Epithelial cell of proximal tubule (primary cell): ENCODE results near the gene PNPLA8. TPM values are rescaled to one million over a fixed set of nuclear protein-coding genes. Genes with fewer than 3 reads are reported as not detected.
"Not testable (repeated sequence)": the region's sequence is repeated elsewhere in the genome, so short reads cannot be mapped to it uniquely, and the experiment has no call there.

ENCODE experiments used
- DNase-seq: peaks from one replicate; pipeline ENCODE4 v3.0.0-alpha.2; 2011; ENCODE audit warnings: low read depth
- H3K4me3 ChIP-seq: 2 replicates; pipeline ENCODE4 v1.5.1; 2011; ENCODE audit warnings: low read depth, mild to moderate bottlenecking, low read length
- total RNA-seq: library from RNA; depleted of rRNA; stranded (reverse); fragments of >200 nt; gene quantifications from 2 replicates; pipeline ENCODE4 v1.2.3, GENCODE V29; 2015
- TF ChIP-seq, protein P1 (sequence below): conservative IDR thresholded peaks from 2 replicates; pipeline ENCODE4 v1.5.1; 2012; ENCODE audit warnings: low read depth, mild to moderate bottlenecking, low read length

The PNPLA8 gene
- total RNA-seq, 1 donor from 2014 or later = 23.5 TPM

DNA sequence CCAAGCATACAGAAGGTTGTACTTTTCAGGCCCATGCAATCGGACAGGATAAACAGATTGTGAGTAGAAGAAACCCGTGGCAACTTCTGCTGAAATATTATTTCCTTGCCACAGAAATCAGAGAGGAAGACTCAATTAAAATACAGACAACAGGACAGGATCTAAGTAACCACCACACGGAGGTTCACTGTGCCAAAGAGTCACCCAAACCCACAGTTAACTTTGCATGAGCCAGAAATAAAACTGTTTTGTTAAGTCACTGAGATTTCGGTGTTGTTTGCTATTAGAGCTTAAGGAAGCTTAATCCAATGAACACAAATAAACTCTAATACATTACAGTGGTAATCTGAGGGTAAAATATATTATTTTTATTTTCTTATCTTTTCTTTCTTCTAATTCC lies 14.0 kb downstream of the PNPLA8 start:
- TF ChIP-seq, protein P1, sequence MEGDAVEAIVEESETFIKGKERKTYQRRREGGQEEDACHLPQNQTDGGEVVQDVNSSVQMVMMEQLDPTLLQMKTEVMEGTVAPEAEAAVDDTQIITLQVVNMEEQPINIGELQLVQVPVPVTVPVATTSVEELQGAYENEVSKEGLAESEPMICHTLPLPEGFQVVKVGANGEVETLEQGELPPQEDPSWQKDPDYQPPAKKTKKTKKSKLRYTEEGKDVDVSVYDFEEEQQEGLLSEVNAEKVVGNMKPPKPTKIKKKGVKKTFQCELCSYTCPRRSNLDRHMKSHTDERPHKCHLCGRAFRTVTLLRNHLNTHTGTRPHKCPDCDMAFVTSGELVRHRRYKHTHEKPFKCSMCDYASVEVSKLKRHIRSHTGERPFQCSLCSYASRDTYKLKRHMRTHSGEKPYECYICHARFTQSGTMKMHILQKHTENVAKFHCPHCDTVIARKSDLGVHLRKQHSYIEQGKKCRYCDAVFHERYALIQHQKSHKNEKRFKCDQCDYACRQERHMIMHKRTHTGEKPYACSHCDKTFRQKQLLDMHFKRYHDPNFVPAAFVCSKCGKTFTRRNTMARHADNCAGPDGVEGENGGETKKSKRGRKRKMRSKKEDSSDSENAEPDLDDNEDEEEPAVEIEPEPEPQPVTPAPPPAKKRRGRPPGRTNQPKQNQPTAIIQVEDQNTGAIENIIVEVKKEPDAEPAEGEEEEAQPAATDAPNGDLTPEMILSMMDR = no peak
- DNase-seq = no peak
- no peak overlapping the region for H3K4me3 ChIP-seq

DNA sequence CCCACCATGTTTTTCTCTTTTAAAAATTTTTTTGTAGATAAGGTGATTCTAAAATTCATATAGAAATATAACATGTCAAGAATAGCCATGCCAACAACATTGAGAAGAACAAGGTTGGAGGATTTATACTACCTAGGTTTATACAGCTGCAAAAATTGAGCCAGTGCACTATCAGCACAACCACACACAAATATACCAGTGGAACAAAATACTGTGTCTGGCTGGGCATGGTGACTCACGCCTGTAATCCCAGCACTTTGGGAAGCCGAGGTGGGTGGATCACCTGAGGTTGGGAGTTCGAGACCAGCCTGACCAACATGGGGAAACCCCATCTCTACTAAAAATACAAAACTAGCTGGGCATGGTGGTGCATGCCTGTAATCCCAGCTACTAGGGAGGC lies 21.4 kb downstream of the PNPLA8 start:
- not testable (repeated sequence) for DNase-seq, H3K4me3 ChIP-seq

DNA sequence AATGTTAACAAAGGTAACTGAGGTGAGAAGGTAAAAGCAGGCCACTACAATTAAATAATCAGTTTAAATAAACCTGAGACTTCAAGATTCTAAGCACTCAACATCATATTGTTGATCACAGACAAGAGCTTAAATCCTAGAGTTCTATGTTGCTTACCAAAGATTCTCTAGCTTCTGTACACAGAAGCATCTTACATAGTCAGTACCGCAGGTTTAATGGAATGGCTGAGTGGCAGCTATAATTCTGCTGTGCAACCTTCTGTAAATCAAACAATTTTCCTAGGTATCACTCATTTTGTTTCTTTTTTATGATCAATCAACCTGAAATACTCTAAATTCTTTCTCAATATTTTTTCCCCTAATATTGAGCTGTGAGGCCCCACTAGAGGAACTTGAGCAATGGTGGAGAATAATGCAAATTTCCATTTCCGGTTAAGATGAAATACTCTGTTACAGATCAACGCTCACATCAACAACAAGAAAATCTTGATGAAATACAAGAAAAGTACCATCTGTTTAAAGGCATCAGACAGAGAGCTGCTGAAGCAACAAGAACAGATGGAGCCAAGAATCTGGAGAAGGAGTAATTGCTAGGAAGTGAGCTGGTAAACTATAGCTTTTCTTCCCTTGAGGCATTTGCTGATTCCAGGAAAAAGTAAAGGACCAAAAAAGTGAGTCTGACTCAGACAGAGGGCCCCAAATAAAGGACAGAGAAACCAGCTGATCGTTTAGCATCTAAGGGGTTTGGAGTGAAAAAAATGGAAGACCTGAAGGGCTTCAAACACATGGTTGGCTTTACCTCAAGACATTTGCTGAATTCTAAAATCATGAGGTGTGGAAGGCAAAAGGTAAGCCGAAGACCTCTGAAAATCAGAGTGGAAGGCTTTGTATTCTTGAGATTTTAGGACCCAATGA lies 22.6 kb downstream of the PNPLA8 start:
- DNase-seq = no peak
- TF ChIP-seq, protein P1 = no peak

DNA sequence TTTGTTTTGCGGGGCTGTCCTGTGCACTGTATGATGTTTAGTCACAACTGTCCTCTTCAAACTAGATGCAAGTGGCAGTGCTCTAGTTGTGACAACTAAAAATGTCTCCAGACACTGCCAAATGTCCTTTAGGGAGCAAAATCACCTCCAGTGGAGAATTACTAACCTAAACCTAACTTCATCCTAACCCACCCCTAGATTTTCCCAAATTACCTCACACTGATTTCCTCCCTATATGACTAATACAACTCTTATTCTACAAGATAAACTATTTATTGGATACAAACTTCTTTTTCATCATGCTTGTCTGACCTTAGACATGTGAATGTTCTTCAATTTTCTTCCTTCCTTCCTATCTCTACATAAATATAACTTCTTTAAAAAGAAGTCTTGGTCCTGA lies 26.4 kb downstream of the PNPLA8 start:
- TF ChIP-seq, protein P1 = no peak
- no peak overlapping the region for H3K4me3 ChIP-seq
- no peak for DNase-seq

More for the DNA sequence above, 22.6 kb downstream of the PNPLA8 start:
- H3K4me3 ChIP-seq = no peak overlapping the region

DNA sequence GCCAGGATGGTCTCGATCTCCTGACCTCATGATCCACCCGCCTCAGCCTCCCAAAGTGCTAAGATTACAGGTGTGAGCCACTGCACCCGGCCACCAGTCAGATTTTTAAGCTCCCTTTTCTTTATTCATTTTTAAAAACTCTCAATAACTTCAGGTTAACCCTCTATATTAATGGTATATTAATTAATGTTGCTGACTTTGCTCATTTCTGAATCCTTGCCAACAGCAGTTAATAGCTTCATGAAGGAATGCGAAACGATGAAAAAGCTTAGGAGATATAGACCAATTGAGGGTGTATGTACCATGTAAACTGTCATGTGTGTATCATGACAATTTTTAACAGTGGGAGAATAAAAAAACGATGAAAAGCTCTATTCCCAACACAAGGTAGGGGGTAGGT lies 27.5 kb downstream of the PNPLA8 start:
- TF ChIP-seq, protein P1 = no peak
- H3K4me3 ChIP-seq = no peak overlapping the region
- no peak for DNase-seq

DNA sequence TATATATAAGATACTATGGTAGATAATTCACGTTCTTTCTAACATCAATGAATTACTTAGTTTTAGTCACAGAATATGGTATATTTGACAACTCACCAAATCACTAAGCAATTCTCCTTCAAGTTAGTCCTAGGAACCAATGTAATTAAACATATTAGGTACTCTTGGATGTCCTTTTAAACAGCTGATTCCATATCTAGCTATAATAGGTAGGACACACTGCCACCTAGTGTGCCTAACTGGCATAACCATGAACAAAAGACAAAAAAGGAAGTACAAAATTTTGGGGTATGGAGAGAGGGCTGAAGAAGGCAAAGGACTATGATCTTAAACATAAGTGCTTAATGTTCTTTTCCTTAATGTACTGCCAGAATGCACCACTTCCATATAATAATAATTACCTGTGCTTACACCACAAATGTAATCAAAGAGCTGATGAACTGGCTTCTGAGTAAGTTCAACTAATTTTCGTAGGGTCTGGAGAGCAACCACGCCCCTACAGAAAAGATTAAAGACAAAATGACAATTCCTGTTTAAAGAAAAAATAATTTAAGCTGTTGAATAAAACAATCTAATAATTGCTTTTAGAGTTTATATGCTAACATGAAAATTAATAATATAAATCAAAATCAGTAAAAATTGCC lies 28.7 kb downstream of the PNPLA8 start:
- DNase-seq = no peak
- H3K4me3 ChIP-seq = no peak overlapping the region
- TF ChIP-seq, protein P1 = peak; percentile 89

DNA sequence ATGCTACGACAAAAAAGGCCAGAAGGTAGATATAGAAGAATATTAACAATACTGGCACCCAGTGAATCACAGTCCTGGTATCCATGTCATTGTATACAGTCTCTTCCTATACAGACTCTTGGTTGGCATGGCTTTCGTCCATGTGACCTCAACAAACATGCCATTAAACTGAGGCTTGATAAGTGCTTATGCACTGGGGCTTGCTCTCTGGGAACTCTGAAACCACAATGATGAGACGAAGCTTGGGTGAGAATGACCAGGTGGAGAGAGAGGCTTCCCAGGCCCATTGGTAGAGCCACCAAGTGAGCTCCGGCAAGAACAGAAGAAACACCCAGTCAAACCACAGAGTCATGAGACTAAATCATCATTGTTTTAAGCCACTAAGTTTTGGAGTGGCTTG lies 33.2 kb downstream of the PNPLA8 start:
- H3K4me3 ChIP-seq = no peak overlapping the region
- TF ChIP-seq, protein P1 = no peak
- no peak for DNase-seq
